GM12878 (cell line): Measurements from ENCODE around the gene ANKRD13B.

ENCODE experiments used
- CEBPB ChIP-seq, 2 experiments: fragments of 150-350 bp in 1 of 2; IDR thresholded peaks; 2 replicates each; pipeline ENCODE4 v1.6.1; 2012 to 2014; ENCODE audit warnings: low read depth in 2 of 2, low read length in 2 of 2, borderline replicate concordance in 1 of 2, inconsistent platforms in 1 of 2
- CHD2 ChIP-seq: IDR thresholded peaks from 2 replicates; pipeline ENCODE4 v1.6.1; 2011; ENCODE audit warnings: low read depth, low read length, improper control_type of control experiment, borderline replicate concordance
- FOXM1 ChIP-seq: IDR thresholded peaks from 2 replicates; pipeline ENCODE4 v1.6.1; 2012; ENCODE audit warnings: low read depth, mild to moderate bottlenecking, inconsistent platforms, low read length, moderate library complexity
- KDM1A ChIP-seq: fragments of 200-600 bp; sonication (generic); IDR thresholded peaks from 2 replicates; pipeline ENCODE4 v1.6.1; 2016; ENCODE audit warnings: borderline replicate concordance
- POLR2A ChIP-seq: IDR thresholded peaks from 2 replicates; pipeline ENCODE4 v1.6.1; 2011; ENCODE audit warnings: low read depth, mild to moderate bottlenecking, low read length
- RBBP5 ChIP-seq: fragments of 200-600 bp; sonication (generic); conservative IDR thresholded peaks from 2 replicates; pipeline ENCODE4 v1.6.1; 2016
- RCOR1 ChIP-seq: conservative IDR thresholded peaks from 2 replicates; pipeline ENCODE4 v1.6.1; 2012; ENCODE audit warnings: low read depth, low read length, improper control_type of control experiment
- YY1 ChIP-seq: IDR thresholded peaks from 2 replicates; pipeline ENCODE4 v1.6.1; 2011; ENCODE audit warnings: low read depth, mild to moderate bottlenecking, low read length
- TF ChIP-seq, protein P1 (sequence below): IDR thresholded peaks from 2 replicates; pipeline ENCODE4 v1.6.1; 2012; ENCODE audit warnings: mild to moderate bottlenecking, low read depth, low read length
- TF ChIP-seq, protein P2 (sequence below): IDR thresholded peaks from 2 replicates; pipeline ENCODE4 v1.6.1; 2012; ENCODE audit warnings: low read depth, low read length, improper control_type of control experiment
- TF ChIP-seq, protein P3 (sequence below): fragments of 450-650 bp; formaldehyde crosslinking; IDR thresholded peaks from 2 replicates; pipeline ENCODE4 v1.4.0; 2022; ENCODE audit warnings: mild to moderate bottlenecking, moderate library complexity

DNA sequence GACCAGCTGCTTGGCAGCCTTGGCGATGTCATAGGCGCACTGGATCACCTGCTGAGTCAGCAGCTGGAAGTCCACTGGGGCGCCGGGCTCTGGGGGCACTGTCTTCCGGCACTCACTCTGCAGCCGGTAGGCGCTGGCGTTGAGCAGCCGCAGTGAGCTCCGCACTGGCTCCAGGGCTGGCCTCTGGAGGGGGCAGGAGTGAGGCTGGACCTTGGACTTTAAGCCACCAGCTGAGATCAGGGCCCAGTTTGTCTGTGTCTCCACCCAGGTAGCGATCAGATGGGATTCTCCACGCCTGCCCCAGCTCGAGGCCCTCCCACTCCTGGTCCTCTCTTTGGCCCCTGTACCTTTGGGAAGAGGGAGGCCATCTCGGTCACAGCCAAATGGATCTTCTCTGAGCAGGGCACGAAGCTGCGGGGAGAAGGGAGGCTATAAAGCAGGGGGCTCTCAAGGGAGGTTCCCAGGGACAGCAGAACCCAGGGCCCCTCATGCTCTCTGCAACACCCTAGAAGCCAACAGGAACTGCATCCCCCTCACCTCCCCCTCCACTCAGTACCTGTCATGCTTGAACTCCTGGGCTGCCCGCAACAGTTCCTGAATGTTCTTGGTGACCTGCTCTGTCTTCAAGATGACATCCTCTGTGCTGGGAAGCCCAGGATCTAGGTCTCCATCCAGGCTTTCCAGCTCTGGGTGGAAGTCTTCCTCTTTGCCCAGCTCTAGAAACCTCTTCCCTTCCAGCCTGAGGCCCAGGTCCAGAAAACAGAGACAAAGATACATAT is 18.0 kb upstream of the ANKRD13B start:
- no peak for TF ChIP-seq RCOR1
- TF ChIP-seq, protein P1, sequence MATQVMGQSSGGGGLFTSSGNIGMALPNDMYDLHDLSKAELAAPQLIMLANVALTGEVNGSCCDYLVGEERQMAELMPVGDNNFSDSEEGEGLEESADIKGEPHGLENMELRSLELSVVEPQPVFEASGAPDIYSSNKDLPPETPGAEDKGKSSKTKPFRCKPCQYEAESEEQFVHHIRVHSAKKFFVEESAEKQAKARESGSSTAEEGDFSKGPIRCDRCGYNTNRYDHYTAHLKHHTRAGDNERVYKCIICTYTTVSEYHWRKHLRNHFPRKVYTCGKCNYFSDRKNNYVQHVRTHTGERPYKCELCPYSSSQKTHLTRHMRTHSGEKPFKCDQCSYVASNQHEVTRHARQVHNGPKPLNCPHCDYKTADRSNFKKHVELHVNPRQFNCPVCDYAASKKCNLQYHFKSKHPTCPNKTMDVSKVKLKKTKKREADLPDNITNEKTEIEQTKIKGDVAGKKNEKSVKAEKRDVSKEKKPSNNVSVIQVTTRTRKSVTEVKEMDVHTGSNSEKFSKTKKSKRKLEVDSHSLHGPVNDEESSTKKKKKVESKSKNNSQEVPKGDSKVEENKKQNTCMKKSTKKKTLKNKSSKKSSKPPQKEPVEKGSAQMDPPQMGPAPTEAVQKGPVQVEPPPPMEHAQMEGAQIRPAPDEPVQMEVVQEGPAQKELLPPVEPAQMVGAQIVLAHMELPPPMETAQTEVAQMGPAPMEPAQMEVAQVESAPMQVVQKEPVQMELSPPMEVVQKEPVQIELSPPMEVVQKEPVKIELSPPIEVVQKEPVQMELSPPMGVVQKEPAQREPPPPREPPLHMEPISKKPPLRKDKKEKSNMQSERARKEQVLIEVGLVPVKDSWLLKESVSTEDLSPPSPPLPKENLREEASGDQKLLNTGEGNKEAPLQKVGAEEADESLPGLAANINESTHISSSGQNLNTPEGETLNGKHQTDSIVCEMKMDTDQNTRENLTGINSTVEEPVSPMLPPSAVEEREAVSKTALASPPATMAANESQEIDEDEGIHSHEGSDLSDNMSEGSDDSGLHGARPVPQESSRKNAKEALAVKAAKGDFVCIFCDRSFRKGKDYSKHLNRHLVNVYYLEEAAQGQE = no peak
- TF ChIP-seq RBBP5 = no peak
- TF ChIP-seq POLR2A = no peak
- TF ChIP-seq KDM1A = no peak
- TF ChIP-seq, protein P2, sequence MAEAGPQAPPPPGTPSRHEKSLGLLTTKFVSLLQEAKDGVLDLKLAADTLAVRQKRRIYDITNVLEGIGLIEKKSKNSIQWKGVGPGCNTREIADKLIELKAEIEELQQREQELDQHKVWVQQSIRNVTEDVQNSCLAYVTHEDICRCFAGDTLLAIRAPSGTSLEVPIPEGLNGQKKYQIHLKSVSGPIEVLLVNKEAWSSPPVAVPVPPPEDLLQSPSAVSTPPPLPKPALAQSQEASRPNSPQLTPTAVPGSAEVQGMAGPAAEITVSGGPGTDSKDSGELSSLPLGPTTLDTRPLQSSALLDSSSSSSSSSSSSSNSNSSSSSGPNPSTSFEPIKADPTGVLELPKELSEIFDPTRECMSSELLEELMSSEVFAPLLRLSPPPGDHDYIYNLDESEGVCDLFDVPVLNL = no peak
- TF ChIP-seq FOXM1 = no peak
- TF ChIP-seq CEBPB (IDR thresholded peaks at IDR 0.05; ENCODE audit: borderline replicate concordance in 1 of 2, low read depth in 2 of 2, low read length in 2 of 2) = no peak
- TF ChIP-seq CHD2 = no peak
- TF ChIP-seq, protein P3, sequence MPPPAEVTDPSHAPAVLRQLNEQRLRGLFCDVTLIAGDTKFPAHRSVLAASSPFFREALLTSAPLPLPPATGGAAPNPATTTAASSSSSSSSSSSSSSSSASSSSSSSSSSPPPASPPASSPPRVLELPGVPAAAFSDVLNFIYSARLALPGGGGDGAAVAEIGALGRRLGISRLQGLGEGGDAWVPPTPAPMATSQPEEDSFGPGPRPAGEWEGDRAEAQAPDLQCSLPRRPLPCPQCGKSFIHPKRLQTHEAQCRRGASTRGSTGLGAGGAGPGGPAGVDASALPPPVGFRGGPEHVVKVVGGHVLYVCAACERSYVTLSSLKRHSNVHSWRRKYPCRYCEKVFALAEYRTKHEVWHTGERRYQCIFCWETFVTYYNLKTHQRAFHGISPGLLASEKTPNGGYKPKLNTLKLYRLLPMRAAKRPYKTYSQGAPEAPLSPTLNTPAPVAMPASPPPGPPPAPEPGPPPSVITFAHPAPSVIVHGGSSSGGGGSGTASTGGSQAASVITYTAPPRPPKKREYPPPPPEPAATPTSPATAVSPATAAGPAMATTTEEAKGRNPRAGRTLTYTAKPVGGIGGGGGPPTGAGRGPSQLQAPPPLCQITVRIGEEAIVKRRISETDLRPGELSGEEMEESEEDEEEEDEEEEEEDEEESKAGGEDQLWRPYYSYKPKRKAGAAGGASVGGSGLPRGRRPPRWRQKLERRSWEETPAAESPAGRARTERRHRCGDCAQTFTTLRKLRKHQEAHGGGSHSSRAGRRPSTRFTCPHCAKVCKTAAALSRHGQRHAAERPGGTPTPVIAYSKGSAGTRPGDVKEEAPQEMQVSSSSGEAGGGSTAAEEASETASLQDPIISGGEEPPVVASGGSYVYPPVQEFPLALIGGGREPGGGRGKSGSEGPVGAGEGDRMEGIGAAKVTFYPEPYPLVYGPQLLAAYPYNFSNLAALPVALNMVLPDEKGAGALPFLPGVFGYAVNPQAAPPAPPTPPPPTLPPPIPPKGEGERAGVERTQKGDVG (CRISPR knock-in tag) = no peak
- TF ChIP-seq YY1 = no peak
